Stimulated activated naive CD8-positive, alpha-beta T cell treated with anti-CD3 and anti-CD28 coated beads, Interleukin-15, Interleukin-2, amounts not matched to agents 100 U/mL and 50 U/mL, for 24 hours (primary cell): Measurements from ENCODE around the gene GSX1.
"Not testable (repeated sequence)": the region's sequence is repeated elsewhere in the genome, so short reads cannot be mapped to it uniquely, and the experiment has no call there.

Experiments used
- ATAC-seq: fragments of 150-1000 bp; cut with Tn5 transposase; one replicate; pipeline ENCODE4 v1.10.0; 2021
- DNase-seq: peaks from one replicate; pipeline ENCODE4 v3.0.0; 2021

GSX1 gene

DNA sequence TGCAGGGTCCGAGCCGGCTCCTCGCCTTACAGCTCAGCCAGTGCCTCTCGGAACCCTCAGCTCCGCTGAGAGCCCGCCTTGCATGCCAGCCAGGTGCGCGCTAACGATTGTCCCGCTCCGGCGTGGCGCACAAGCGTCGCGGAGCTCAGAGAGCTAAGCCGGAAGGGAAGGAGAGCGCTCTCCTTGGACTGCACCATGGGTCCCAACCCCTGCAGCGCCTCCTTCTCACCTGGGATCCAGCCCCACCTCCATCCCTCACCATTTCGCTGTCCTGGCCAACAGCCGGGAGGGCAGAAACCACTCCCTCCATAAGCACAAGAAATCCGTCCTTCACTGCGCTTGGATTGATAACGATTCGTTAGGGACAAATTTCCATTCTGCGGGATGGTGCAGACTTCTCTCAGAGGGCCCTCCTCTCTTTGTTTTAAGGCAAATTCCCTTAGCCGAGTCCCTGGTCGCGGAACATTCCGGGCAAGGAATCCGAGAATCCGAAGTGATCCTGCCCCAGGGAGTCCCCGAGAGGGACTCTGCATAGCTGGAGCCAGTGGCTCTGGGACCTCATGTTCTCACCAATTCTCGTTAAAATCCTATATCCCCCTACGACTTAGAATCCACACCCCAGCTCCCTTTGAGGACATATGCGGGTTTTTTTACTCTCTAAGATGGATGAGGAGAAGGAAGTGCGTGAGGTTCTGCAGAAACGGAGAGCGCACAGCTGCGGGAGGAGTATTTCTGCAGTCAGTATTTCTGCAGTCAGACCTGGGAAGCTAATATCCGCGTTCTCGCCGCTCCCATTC, 2.8 kb downstream of the GSX1 start:
- ATAC-seq (no peak), DNase-seq (no peak)

DNA sequence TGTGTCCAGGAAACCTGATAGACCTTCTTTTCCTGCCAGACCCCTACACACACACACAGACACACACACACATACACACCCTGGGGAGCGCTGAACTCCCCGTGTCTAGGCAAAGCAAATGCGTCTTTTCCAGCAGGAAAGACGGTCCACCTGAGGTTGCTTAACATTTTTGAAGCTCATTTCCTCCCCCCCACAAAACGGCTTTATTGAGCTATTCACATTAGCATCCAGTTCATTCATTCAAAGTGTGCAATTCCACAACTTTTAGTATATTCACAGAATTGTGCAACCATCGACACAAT, 3.4 kb downstream of the GSX1 start:
- DNase-seq (no peak), ATAC-seq (no peak)

DNA sequence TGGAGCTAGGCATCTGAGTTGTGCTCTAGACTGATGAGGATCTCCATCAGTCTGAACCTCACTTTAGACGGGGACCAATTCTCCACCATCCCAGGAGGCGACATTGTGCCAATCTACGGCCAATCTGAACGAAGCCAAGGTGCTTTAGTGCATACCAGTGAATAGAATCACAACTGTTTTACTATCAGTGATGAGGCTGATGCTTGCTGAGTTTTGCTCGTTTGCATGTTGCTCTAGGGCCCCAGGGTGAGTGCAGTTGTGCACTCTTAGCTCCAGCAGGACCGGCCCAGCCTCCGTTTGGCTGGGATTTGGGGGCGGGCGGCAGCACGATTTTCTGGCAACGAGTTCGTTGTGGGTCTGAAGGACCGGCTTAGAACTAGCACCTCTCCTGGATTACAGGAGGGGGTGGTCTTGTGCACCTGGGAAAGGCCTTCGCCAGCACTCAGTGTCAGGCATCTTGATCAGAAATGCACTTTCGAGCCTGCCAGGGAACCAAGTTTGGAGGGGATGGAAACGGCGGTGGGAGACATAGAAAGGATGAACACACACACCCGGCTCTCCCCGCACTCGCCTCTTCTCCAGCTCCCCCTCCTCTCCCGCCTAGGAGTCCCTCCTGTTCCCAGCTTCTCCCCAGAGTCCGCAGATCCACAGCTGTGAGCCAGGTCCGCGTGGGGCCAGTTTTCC, 4.4 kb downstream of the GSX1 start:
- ATAC-seq (no peak), DNase-seq (no peak)

DNA sequence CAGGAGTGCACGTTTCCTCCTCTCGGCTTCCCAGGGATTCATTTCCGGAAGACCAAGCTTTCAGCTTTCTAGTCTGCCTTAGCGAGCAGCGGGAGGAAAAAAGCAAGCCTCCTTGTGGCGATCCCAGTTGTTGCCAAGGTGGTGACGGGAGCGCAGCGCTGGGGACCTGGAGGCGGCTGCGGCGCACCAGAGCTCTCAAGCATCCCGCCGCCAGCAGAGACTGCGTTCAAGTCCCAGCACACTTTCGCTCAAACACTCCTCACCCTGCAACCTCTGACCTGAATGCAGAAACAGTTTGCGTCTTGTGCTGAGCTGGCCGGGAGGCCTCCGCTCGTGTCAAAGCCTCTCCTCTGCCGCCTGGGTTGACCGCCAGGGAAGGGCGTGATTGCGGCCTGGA, 4.9 kb downstream of the GSX1 start:
- ATAC-seq = no peak

DNA sequence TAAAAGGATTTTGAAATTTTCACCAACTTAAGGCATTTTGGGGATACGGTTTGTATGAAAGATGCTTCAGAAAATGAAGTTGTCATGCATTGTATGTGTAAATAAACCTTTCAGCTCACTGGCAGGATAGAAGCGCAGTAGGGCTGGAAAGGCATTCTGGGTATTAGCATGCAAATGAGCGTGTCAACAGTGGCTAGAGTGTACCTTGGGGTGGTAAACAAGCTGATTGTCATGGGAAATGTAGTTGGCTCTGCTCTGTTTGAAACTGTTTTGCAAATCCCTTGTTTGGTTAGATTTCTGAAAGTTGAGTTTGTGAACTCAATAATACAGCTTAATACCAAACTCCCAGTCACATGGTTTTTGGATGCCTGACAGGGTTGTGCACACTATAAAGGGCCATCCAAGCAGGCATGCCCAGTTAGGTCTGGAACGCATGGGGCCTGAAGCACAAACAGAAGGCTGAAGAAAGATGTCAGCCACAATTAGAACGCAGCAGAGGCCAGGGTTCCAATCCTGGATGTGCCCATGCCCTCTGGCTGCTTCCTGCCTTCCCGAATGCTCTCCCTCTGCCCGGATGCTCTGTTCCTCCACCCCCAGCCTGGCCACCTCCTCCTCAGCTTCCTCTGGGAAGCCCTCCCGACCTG, 14.6 kb downstream of the GSX1 start:
- DNase-seq = no peak
- ATAC-seq = no peak

More for the DNA sequence above, 4.9 kb downstream of the GSX1 start:
- no peak for DNase-seq

DNA sequence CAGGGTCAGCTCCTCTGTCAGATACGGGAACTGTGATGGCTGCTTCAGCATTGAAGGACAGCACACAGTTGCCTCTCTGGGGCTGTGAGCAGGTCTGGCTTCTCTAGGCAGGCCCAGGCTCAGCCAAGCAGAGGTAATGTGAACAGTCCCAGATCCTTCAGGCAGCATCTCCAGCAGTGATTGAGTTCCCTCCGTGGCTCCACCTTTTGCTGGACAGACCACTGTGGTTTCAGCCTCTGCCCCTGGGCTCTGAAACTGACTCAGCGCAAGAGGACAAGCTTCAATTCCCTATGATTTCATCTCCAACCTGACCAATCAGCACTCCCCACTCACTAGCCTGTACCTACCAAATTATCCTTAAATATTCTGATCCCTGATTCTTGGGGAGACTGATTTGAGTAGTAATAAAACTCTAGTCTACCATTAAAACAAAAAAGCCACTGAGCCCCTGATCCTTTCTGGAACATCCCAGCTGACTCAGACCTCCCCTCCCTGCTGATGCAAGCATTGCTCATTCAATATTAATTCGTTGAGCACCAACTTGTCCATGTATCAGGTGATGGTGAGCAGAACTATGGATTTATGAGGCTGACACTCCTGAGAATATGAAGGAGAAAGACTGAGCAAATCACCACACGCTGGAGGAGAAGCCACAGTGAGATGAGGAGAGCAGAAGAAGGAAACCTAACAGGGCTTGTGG, 16.7 kb downstream of the GSX1 start:
- ATAC-seq = no peak
- no peak for DNase-seq

DNA sequence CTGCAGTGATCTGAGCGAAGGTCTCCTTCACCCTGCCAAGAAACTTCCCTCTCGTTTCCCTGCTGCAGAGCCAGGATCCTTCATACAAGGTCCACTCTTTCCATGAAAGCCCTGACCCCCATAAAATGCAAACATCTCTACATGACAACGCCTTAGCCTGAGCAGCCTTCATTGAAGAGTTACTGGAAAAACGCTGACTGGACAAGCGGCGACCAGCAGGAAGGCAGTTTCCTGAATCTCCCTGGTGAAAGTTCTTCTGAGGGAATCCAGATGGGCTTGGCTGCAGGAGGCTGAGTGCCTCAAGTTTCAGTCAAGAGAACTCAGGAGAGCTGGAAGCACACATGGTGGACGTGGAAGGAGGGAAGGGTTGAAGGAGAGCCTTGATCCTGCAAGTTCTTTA, 17.7 kb downstream of the GSX1 start:
- DNase-seq (no peak), ATAC-seq (no peak)

DNA sequence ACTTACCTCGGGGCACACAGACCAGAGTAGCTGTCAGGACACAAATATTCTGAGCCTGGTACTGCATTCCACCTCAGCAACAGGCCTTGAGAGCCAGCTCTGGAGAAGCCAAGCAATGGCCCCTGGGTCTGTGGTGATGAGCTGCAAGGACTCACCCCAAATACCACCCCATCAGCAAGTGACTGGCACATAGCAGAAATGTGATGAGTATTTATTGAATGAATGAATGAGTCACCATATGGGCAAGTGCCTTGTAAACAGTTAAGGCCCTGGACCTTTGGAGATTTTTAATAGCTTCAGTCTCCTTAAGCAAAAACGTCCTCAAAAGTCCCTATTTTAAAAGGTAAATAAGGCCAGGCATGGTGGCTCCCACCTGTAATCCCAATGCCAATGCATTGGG, 18.2 kb downstream of the GSX1 start:
- ATAC-seq (no peak), DNase-seq (no peak)

DNA sequence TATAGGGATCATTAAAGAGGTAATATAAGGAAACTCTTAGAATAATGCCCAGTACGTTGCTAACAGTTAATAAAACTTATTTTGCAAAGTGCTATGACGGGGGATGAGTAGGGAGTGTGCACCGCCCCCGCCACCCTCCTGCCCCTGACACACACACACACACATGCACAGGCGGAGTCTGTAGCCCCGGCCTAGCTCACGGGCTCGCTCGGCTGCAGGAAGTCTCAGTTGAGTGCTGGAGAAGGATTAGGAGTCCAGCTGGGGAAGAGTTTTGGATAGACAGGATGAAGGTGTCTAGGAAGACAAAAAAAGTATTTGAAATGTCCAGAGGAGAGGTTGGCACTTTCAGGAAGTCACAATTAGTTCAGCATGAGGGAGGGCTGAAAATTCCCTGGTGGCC, 21.5 kb downstream of the GSX1 start:
- DNase-seq = no peak
- ATAC-seq = no peak

DNA sequence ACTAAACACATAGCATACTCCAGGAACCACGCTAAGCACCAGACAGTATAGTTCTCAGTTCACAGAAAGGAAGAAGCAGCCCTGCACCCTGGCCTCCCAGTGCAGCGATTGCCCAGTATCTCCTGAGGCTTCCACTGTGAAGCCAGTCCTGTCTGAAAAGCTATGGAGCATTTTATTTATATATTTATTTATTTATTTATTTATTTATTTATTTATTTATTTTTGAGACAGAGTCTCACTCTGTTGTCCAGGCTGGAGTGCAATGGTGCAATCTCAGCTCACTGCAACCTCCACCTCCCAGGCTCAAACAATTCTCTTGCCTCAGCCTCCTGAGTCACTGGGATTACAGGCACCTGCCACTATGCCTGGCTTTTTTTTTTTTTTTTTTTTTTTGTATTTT, 25.5 kb downstream of the GSX1 start:
- ATAC-seq, DNase-seq: not testable (repeated sequence)

DNA sequence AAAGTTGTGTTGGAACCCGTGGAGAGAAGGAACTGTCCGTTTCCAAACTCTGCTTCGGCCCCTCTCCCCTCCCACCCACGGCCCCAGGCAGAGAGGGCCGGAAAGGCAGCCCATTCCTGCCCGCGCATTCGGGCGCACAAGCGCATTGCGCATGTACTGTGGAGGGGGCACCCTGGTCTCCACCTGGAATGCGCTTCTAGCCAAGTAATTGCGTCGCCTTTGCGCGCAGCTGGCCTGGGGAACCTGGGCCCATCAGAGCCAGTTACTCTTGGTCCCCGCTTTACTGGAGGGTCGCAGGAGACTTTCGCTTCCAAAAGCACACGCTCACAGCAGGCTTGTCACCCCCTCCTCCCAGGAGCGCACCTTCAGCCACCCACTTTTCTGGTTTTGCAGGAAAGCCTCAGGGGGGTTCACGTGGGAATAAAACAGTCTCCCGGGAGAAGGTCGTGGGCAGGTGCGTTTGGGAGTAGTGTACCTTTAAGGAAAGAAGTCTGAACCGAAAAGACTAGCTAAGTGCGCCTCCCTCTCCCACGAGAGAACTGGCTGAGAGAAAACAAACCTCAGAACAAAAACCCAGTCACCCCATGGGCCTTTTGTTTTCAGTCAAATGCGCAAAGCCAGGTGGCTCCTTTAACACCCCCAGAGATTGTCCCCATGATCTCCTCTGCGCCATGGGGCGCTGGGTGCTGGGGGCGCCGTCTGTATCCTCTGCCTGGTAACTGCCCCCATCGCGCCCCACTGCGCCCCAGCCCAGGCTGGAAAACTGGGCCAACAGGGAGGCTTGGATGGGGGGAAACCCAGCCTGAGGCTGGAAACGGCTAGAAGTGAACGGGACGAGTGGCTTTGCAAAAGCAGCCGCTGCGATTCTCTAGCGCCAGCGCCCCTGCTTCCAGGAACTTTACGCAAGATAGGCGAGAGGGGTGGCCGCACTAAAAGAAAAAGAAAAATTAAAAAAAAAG, 28.5 kb downstream of the GSX1 start:
- ATAC-seq = no peak
- no peak for DNase-seq

DNA sequence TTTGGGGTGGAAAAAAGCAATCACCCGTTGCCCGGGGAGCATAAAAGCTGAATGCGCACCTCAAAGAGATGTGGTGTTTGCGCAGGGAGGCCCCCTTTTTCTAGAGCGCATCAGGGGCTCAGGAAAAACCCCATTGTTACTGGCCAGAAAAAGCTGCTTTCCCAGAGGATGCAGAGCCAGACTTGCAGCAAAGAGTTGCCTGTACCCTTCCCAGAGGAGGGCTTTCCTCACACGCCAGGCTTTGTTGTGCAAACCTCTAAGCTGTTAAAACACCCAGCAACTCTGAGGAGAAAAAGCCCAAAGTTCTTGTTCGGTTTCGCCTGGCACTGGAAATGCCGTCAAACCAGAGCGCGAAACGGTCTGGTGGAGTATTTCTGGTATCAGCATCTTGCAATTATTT, 29.3 kb downstream of the GSX1 start:
- ATAC-seq = no peak
- no peak for DNase-seq

DNA sequence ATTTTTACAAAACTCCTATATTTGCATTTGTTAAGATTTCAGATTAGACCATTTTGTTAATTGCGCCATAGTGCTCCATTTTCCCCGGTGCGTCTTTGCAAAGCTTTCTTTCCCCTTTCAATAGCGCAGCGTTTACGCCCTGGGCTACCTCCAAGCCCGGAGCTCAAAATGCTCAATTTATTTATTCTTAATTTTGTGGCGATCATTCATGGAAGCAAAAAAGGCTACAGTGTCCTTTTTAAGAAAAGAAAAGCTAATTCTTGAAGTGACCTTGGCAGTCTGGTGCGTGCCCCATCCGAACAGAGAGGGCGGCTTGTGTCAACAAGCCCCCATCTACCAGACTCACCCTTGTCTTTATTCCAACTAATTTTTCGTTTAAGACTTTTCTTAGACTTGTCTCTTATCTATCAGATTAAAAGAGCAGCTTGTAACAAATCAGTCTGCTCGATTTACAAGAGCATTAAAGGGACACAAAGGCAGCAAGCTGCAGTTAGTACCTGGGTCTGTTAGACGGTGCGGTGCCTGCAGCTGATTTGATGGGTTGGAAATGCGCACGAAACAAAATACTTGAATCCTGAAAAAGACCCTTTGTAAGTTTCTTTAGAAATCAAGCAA, 30.1 kb downstream of the GSX1 start:
- no peak for DNase-seq
- no peak for ATAC-seq

DNA sequence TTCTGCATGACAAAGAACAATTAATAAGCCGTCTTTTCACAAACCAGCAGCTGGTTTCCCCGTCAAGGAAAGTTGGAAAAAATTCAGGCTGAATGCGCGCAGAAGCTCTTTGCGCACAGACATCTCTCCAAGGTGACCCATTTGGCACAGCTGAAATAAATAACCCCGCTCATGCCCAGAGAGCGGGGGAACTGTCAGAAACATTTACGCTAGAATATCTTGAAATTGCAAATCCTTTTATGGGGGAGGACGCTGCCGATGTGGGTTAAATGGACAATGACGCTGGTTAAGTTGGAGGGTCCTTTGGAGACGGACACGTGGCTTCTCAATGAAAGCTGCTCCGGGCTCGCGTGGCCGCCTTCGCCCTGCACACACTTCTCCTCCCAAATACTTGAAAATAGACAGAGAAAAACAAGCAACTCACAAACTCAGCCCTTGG, 30.6 kb downstream of the GSX1 start:
- ATAC-seq (no peak), DNase-seq (no peak)

DNA sequence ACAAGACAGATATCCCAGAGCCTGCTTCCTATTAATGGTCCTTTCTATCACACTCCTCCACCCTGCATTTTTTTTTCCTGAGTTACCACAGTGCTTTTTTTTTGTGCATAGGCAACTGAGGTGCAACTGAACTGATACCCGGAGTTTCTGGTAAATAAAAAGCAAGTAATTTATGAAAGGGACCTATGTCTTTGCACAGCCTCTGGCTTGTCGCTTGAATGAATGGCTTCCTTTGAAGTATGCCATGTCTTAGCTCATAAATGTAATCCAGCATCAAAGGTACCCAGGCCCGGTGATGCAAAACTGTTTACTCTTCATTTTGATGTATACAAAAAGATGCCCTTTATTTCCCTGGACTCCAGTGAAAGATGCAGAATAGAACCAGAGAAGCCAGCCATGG, 31.8 kb downstream of the GSX1 start:
- DNase-seq (no peak), ATAC-seq (no peak)

DNA sequence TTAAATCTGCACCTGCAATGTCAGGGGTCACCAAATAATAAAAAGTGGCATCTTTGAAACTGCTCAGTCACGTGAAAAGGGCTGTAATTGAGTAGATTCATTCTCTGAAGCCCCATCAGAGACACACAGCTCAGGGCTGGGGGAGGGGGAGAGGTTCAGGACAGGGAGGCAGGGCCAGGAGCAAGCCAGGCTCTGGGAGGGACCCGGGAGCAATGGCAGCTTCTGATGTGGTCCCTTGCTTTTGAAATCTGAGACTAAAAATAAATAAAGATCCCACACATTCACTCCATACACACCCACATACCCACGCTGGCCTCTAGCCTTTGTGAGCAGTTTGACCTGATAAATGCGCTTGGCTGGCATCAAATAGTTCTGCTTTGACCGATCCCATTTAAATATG, 32.8 kb downstream of the GSX1 start:
- DNase-seq (no peak), ATAC-seq (no peak)

DNA sequence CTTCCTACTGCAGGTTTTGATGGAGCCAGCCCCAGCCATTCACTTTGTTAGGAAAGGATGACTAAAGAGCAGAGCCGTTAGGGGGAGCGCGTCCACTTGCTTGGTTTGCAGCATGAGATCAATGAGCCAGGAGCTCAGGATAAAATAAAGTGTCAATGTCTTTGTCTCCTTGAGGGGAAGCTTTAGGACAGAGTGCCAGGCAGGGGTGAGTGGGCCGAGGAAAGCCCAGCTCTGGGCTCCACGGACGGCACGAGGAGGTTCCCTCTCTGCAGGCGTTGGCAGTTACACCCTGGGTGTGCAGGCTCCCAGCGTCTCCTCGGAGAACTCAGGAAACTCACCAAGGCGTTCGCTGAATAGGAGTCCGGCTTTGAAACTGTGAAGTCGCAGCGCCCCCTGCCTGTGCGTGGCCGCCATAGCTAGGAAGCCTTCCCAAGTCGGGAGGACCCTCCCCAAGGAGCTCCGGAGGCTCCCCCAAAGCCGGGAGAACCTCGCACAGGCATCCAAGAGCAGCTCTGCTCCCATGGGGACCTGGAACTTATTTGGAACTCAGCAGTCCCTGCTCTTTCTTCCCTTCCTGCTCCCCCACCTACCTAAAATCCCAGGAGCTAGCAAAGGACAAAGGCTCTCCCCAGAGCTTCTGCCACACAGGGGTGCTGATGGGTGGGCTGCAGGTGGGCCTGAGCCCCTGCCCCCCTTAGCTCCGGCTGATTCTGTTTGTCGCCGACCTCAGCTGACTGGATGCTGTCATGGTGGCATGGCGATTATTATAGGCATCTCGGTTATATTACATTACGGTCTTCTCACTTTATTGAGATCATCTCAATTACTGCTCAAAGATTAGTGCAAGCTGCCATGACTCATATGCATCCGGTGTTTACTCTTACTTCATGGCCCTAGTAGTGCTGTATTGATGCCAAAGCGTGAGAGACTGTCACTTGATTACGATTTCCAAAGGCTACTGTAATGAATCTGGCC, 34.4 kb downstream of the GSX1 start:
- peak; percentile 55 for ATAC-seq
- DNase-seq = peak; percentile 73

DNA sequence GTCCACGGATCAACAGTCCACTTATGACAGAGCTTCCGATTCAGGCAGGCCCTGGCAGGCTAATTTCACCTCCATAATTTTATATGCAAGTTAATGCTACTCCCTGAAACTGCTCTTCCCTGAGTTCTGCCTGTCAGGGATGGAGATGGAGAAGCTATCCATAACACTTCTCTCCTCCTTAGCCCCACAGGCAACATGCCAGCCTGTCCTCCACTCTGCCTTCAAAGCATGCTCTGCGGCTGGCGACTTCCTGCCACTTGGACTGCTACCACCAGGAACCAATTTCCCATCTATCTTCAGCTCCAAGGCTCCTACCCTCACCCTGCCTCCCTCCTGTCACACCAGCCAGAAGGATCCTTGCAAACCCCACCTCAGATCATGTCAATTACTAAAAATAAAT, 35.4 kb downstream of the GSX1 start:
- no peak for DNase-seq
- no peak for ATAC-seq

DNA sequence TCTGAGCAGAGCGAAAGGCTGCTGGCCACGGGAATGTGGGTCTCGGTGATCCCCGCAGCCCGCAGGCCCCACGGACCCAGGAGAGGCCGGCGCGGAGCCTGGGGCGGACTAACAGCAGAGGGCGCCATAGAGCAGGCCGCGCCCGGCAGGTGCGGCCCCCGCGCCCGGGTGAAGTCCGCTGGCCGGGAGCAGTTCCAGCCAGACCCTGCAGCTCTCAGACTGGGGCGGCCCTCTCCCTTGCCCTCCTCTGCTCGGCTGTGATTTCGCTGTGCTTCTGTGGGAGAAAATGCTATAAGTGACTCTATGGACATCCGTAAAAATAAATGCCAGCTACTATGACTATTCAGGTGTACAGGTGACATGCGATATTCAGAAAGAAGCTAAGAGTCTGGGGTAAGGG, 37.7 kb downstream of the GSX1 start:
- DNase-seq (peak; percentile 76), ATAC-seq (peak; percentile 83)

DNA sequence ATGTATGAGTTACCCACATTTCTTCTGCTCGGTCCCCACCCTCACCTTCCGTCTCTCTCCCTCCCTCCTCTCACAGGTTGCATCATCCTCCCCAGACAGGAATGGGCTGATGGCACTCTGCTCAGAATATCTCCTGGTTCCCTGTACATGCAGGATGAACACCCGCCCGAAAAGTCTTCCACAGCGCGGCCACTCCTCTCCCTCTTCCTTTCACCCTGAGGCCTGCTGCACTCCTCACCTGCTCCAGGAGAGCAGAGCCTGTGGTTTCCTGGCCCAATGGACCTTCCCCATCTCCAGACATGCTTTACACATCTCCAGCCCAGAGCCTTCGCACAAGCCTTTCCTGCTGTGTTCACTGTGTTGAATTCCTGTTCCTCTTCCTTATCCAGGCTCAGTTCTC, 40.9 kb downstream of the GSX1 start:
- ATAC-seq = no peak
- no peak for DNase-seq
